Right hindlimb (tissue), 1 donor: ENCODE measurements around the gene BICD1.

ENCODE experiments used
- DNase-seq: peaks from one replicate; pipeline ENCODE4 v3.0.0-alpha.2; 2018

BICD1 gene

DNA sequence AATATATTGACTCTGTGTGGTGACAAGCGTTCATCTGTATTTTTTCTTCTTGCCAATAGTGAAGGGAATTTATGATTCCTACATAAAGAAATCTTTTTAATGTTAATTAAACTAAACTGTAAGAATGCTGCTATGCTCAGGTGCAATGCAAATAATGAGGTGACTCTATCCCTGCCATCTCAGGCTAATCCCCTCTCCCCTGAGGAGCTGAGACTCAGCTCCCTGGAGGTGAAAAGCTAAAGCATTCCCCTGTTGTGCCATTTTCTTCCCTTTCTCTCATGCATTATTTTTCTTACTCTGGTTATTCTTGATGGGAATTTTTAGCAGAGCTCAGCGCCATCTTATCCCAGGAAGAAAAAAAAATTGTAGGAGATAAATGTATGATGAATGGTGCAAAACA lies 178.8 kb downstream of the BICD1 start:
- no peak for DNase-seq

DNA sequence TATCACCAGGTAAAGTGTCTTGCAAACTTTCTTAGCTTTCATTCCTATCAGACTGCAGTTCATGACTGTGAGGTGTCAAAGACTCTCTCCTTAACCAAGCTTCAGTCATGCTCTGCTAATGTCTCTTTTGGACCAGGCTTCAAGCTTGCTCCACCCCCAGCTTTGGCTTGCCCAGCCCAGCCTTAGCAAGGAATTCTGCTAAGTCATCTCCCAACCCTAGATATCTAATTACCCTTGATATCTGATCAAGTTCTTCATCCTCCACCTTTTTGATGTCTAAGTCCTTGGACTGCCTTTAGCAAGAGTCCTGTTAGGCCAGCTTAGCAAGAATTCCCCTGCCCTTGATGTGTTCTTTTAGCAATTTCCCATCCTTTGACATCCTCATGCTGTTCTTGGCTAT lies 183.8 kb downstream of the BICD1 start:
- DNase-seq = no peak

DNA sequence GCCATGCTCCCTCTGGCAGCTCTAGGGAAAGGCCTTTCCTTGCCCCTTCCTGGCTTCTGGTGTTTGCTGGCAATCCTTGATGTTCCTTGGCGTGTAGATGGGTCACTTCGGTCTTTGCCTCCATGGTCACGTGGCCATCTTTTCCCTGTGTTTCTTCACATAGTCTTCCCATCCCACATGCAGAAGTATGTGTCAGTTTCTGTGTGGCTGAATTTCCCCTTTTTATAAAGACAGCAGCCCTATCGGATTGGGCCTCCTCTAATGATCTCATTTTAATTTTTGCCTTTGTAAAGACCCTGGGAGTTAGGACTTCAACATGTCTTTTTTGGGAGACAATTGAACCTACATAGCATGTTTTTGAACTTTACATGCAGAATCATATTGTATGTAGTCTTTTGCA lies 185.5 kb downstream of the BICD1 start:
- DNase-seq = no peak

DNA sequence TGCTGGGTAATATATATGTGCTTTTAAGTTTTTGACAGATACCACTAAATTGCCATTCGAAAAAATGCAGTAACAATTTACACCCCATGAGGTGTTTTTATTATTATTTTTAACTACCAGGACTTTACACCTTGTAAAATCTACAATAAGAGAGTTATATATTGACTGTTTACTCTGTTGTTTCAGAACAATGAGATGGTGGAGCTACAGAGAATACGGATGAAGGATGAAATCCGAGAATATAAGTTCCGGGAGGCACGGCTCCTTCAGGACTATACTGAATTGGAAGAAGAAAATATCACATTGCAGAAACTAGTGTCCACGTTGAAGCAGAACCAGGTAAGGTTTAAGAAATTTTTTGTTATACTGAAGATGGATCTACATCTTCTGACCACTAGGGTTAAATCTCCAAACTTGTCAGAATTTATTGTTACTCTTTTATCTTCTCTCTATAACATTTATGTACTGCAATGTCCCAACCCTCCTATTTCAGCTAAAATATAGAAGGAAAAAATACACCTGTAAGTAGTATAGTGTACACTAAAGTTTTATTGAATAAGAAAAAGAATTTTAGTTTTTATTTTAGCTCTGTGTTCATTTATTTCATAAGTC lies 187.3 kb downstream of the BICD1 start:
- no peak for DNase-seq

DNA sequence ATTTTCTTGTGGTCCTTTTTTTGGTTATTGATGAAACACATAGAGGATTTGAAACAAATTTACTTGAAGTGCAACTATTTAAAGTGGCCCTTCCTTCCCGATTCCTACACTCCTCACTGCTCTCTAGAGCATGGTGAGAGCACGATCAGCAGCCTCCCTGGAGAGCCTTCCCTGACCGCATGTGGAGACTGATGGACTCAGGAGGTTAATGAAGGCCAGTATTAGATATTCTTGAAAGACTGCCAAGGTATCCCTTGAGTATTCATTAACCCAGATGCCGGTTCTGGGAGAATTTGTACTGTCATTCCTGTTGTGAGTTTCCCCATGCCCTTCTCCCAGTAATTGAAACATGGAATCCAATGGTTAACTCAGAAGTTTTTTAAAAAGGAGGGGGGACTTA lies 189.9 kb downstream of the BICD1 start:
- DNase-seq = no peak

DNA sequence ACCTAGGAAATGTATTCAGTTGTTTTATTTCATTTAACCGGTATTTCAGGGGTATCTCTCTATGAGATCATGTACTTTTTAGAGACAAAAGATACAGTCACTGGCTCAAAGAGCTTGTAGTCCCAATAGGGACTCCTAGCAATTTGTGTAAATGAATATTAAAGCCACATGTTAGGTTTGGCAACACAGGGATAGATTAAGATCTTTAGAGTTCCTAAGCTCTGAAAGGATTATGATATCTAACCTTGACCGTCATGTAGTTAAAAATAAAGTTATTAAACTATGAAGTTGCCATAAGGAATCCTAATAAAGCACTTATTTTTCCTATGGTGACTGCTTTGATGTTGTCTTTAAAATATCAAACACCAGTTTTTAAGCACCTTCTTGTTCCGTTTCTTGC lies 192.3 kb downstream of the BICD1 start:
- no peak for DNase-seq

DNA sequence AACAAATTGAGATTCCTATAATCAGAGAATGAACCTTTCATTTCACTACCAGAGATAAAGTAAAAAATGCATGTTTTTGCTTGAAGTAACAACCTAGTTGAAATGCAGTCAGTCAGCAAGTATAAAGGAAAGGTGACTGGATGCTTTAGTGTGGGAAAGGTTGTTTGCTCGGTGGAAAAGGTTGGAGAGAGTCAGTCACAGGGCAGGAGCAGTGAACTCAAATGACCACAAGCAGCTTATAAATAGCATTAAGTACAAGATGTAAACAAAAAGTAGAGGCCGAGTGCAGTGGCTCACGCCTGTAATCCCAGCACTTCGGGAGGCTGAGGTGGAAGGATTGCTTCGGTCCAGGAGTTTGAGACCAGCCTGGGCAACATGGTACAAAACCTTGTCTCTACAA lies 194.6 kb downstream of the BICD1 start:
- DNase-seq = no peak

DNA sequence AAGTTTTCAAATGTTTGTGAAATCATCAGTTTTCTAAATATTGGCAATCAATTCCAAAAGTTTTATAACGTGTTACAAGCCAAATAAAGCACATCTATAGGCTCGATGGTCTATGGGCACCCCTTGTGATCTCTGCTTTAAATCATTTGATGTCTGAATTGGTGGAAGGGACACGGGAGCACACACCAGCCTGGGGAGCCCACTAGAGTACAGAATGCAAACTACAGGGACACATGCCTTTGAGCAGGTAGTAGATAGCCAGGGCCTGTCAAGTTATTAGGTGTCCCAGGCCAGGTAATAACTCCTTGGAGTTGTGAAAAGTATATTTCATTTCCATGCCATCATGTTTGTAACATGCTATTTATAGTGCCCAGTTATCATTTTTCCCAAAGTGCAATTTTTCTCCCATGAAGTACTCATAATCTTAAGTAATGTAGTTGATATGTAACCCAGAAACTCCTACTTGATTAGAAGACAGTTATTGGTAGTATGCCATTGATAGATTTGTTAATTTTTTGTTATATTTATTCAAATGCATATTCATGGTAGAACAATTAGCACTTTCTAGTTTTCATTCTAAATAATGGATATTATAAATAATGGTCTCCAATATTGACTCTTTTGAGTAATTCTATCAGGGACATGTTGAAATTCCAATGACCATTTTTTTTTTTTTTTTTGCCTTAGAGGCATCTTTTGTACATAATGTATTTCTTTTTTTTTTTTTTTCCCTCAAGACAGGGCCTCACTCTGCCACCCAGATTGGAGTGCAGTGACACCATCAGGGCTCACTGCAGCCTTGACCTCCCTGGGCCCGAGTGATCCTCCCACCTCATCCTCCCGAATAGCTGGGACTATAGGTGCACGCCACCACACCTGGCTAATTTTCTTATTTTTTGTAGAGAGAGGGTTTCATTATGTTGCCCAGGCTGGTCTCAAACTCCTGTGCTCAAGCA lies 195.8 kb downstream of the BICD1 start:
- no peak for DNase-seq

DNA sequence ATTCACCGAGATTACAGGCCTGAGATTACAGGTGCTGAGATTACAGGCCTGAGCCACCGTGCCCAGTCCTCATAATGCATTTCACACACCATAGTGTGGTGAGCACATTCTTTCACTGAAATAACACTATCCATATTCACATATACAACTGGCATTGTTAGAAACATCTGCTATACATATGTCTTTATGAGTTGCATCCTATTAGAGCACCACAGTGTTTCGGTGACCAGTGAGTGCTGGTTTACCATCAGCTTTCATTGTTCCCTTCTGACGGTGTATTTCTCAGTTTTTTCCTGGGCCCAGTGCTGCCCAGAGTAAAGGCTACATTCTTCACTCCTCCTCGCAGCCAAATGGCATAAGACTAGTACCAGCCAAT lies 196.5 kb downstream of the BICD1 start:
- no peak for DNase-seq

DNA sequence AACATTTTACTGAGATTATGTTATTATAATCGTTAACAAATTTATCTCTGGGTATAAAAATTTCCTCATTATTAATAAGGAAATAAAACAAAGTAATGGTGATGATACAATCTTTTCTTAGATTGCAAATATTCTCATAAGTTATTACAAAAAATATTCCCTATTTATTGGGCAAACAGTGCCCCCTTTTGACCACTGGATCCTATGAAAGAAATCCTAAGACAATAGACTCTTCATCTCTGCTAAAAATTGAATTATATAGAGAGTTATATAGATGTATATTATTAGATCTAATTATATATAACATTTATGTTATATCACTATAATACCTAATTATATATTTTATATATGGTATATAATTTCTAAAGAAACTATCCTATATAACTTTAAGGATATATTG lies 198.5 kb downstream of the BICD1 start:
- DNase-seq = no peak

DNA sequence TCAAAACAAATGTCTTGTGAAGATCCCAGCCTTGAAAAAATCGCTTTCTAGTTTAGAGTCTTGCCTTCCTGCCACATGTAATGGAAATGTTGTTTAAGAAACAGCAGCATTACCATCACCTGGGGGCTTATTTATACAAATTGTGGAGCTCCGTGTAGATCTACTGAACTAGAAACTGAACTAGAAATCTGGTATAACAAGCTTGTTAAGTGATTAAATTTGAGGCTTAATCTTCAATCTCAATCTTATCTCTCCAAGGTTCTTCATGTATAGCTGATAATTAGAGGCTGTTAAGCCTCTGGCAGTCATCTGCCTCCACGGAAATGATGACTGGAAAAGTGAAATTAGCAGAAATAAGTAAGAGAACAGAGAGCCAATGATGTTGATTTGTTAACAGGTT lies 200.7 kb downstream of the BICD1 start:
- no peak for DNase-seq

DNA sequence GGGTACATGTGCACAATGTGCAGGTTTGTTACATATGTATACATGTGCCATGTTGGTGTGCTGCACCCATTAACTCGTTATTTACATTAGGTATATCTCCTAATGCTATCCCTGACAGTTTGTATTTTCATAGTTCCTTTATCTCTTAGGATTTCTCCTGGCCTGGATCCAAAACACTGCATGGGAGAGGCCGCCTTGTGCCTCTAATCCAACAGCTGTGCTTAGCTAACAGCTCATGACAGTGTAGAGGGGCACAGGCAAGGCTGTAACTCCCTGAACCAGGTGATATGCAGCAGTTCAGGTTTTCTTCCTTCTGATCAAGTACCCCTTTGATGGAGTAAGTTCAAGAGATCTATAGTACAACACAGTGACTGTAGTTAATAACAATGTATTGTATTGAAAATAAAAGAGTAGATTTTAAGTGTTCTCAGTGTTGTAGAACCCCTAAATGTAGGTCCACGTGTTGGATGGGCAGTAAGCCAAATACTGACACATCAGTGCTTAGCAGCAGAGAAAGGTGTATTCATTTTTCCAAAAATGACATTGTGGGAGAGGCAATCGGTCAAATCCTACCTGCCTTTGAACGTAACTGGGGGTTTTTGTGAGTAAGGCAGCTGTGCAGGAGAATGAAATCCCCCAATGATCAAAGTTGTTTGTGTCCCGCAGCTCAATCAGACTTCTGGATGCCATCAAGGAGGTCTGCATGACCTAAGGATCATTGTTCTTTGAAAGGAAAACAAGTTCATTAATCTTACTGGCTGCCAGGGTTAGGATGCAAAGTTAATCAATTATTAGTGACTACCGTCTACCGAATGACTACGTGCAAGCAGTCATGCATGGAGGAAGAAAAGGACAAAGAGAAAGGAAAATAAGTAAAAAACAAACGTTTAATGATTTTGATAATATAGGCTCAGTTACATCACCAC lies 203.4 kb downstream of the BICD1 start:
- DNase-seq = no peak

DNA sequence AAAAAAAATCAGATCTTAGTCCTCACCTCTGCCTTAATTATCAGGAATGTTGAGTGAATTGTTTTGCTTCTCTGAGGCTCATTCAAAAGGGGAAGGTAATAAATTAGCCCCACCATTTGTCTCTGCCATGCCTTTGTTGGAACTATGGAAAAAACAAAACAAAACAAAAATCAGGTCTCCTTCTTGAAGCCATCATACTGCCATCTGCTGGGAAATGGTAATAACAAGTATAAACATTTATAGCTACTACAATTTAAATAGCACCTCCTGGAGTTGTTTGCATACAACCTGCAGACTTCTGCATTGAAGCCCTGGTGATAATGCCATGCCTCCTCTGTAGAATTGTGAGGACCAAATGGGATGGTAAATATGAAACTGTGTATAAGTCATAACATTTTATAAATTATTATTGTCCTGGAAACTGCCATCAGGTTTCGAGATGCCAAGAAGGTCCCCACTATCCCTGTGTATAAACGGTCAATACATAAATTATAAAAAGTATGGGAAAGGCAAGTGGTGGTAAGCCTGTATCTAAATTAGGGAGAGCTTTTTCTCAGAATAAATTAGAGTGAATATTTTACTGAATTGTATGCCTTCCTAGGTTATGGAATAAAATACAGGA lies 205.5 kb downstream of the BICD1 start:
- no peak for DNase-seq

DNA sequence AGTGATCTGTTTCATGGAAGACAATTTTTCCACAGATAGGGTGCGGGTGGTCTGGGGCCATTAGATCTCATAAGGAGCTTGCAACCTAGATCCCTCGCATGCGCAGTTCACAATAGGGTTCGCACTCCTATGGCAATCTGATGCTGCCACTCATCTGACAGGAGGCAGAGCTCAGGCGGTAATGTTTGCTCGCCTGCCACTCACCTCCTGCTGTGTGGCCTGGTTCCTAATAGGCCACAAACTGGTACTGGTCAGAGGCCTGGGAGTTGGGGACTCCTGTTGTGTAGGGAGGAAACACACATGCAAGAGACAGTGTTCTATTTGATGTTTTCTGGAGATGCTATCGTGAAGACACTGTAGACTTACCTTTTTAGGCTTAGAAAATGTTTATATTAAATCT lies 215.7 kb downstream of the BICD1 start:
- DNase-seq = no peak

DNA sequence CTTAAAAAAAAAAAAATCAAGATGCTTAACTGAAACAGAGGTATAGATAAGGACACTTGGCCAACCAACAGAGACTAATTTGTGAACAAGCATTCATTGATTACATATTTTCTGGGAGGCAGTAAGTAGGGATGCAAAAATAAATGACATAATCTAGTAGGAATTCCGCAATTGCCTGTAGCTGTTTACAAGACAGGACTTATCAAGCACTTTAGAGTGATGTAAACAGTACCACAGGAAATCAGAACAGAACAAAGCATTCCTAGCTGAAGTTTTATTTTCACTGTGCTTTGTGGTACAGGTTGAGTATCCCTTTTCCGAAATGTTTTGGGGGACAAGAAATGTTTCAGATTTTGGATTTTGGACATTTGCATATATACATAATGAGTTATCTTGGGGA lies 224.5 kb downstream of the BICD1 start:
- DNase-seq = no peak

DNA sequence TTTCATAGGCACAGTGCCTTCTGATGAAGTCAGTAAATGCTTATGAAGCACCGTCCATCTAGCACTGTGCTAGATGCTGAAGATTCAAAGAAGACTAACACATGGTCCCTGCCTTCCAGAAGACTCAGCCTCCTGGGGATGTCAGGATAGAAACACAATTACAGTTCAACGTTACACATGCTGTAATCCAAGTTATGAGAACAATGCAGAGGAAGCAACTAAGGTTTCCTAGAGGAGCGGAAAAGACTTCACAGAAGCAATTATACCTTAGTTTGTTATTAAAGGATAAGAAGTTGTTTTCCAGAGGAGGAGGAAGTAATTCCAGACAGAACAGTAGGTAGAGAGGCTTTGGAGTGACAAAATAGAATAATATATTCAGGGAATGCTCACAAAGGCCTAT lies 225.8 kb downstream of the BICD1 start:
- no peak for DNase-seq

DNA sequence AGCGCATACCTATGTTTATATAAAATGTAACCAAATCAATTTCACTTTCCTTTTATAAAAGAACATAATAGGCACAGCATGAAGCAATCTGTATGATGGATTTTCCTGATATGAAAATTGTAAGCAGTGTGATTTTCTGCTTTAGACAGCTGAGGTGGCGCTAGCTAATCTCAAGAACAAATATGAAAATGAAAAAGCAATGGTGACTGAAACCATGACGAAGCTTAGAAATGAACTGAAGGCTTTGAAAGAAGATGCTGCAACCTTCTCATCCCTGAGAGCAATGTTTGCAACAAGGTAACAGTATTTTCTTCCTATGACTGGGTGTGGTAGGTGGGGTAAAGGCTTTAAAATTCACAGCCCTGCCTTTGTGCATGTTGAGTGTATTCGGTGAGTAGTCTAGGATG lies 227.7 kb downstream of the BICD1 start:
- no peak for DNase-seq

DNA sequence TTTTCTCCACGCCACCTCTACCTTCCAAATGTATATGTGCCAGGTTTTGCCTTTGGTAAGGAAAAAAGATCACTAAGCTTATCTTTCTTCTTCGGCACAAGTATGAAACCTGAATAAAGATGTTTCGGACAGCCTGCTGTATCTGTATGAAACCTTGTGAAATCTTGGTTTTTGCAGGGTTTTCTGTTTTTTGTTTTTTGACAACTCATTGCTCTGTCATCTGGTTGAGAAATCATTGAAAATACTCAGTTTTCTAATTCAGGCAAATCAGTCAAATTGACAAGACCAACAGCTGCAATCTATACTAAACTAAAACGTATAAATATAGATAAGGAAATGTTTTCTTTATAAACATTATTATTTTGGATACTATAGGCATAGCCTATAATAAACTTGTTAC lies 229.6 kb downstream of the BICD1 start:
- DNase-seq = no peak

DNA sequence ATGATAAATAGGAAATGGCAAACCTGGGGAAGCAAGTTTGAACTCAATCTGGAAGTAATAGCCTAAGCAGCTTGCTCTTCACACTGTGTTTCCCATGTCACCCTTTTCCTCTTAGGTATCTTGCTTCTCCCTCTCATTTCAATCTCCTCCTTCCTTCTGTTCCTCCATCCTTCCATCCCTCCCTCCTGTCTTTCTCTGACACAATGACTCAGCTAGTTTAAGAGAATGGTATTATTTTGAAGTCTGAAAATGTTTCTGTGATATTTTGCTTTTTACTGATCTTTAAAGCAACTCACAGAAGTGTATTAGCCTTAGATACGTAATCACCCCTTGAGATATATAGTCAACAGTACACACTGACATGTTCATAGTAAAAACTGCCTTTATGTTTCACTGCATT lies 236.8 kb downstream of the BICD1 start:
- DNase-seq = no peak

DNA sequence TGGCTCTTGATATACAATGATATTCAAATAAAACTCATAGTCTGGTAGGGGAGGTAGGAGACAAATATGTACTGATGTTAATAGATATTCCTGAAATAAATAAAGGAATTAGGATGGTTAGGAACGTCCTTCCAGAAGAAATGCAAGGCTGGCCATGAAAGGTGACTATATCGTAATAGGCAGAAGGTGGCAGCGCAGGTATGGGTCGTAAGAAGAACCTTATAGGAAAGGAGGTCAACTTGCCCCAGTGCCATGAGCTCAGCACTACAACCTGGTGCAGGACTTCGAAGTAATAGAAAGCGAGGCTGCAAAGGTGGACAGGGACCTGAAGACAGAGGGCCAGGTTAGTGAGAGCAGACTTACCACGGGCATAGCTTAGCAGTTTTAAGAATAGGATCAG lies 237.4 kb downstream of the BICD1 start:
- no peak for DNase-seq

DNA sequence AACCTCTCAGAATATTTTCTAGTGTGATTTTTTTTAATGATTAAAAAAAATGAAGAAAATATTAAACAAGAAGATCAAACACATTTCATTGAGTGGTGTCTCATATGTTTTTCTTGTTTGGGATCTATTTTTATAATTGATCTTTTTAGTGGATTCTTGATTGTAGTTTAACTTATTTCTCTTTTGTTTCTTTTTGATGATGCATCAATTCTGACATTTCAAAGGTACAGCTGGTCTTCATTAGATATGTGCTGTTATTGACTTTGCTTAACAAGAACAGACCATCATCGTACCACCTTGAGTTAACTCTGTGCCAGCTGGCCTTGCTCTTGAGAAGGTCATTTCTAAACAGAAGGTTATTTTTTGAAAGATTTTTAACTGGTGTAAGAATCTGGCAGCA lies 246.9 kb downstream of the BICD1 start:
- no peak for DNase-seq

DNA sequence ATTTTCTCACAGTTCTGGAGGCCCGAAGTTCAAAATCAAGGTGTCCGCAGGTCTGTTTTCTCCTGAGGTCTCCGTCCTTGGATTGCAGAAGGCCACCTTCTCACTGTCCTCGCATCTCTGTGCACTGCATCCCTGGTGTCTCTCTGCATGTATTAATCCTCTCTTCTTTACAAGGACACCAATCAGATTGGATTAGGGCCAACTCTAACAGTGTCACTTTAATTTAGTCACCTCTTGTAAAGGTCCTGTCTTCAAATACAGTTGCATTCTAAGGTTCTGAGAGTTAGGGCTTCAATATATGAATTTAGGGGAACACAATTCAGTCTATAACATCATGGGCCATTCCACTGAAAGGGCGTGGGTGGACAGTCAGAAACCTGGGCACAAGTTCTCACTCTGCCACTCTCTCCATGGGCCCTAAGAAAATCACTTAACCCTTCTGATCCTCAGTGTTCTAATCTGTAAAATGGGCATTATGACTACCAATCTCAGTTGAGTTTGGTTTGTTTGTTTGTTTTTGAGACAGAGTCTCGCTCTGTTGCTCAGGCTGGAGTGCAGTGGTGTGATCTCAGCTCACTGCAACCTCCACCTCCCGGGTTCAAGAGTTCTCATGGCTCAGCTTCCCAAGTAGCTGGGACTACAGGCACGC lies 251.1 kb downstream of the BICD1 start:
- DNase-seq = no peak

DNA sequence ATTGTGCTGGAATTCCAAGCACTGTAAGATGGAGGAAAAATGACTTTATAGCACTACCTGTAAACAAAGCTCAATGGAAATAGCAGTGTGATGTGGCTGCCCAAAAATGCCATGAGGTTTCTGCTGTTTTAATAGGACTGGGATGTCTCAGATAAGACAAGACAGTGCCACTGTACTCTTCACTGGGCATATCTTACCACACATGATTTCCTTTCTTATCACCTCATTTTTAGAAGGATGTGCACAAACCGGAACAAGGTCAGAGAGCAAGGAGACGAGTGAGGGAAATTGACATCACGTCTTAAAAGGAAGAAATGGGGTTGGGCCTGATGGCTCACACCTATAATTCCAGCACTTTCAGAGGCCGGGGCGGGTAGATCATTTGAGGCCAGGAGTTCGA lies 254.3 kb downstream of the BICD1 start:
- no peak for DNase-seq
